HG02588 (cell line): ENCODE data around the gene ZNF892.
"Not testable (repeated sequence)": the region's sequence is repeated elsewhere in the genome, so short reads cannot be mapped to it uniquely, and the experiment has no call there.

ENCODE experiments used
- ATAC-seq: cut with Tn5 transposase; IDR thresholded peaks from one replicate; pipeline ENCODE4 v1.9.1; 2021; ENCODE audit warnings: mild to moderate bottlenecking, moderate library complexity; ENCODE audit not compliant: unreplicated experiment

ZNF892 gene

DNA sequence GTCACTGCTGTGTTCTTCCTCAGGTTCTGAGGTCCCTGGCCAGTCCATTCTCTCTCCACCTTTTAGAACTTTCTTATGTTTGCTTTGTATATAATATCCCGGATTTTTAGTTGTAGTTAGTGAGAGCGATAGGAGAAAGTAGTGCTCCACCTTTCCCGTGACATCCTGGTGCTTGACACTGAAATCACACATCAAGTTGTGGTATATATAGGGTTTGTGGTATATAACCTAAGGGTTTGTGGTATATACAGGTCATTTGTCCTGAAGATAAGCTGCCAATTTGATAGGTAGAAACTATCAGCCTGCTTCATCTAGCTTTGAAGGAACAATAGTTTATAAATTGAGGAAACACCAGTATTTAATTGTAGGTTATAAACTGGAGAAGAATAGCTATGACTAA is 13.1 kb downstream of the ZNF892 start:
- ATAC-seq = no peak

GRCh38 chr2:95225658-95226057 is 18.3 kb downstream of the ZNF892 start:
- no peak for ATAC-seq

DNA sequence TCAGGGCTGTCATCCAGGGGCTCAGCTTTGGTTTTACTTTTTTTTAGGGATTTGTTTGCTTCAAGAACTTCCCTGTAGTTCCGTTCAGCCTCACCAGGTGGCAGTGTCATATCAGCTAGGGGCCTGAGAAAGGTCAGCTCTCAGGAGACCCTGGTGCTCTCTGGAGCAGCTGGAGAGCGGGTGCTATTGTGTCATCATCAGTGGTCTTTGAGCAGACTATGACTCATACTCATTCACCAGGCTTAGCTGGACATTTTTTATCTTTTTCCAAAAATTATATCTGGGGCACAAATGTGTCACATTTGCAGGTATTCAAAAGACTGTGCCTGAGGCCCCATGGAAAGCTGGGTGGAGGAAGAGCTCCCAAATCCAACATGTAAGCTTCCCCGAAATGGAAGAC is 24.4 kb downstream of the ZNF892 start:
- ATAC-seq = no peak

GRCh38 chr2:95232232-95232631 is 24.9 kb downstream of the ZNF892 start:
- no peak for ATAC-seq

DNA sequence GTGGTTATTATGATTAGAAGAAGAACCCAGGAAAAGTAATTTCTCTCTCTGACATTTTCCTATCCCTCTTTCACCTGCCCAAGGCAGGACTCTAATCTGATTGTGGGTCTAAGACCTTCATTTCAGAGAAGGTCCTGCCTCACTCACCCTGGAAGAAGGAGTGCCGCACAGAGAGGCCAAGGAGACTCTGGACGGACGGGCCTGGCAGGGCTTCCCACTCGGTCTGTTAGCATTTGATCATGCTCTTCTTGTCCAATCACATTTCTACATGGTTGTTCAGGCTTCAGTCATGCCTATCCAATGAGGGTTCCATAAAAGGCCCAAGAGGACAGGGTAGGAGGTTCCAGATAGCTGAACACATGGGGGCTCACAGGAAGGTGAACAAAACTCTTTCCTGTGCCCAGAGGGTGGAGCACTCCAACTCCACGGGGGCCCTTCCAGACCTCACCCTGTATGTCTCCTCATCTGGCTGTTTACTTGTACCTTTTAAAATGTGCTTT is 27.0 kb downstream of the ZNF892 start:
- no peak for ATAC-seq

DNA sequence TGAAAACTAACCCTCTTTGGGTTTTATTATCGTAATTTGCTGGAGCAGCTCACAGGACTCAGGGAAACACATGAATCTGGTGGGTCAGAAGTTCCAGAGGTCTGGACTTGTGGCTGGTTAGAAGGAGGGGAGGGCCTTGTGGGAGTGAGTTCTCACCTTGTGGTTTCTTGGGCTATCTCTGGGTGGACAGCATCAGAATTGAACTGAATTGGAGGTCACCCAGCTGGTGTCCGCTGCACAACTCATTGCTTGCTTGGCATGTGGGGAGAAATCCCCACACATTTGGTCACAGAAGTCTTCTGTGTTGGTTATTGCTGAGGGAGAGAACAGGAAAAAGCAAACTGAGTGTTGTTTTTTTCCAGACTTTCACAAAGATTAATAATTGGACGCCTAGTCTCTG is 27.5 kb downstream of the ZNF892 start:
- ATAC-seq = no peak

GRCh38 chr2:95238131-95238530 is 30.8 kb downstream of the ZNF892 start:
- no peak for ATAC-seq

GRCh38 chr2:95240091-95240490 is 32.8 kb downstream of the ZNF892 start:
- ATAC-seq = no peak

DNA sequence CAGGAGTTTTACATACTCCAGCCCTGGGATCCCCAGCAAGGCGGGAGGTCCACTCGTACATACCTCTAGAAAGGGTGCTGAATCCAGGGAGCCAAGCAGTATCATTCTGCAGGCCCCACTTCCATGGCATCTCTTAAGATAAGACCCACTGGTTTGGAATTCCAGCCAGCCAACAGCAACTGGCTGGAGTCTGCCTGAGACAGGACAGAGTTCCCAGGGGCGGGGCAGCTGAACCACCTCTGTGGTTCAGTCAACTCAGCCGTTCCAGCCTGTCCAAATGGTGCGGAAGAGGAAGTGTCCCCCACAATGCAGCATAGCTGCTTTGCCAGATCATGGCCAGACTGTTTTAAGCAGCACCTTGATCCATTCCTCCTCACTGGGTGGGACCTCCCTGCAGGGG is 33.2 kb downstream of the ZNF892 start:
- ATAC-seq = no peak

- ATAC-seq = not testable (repeated sequence)
Measured at GRCh38 chr2:95242084-95242483, 34.8 kb downstream of the ZNF892 start.
